ENCODE measurements around the gene RHOT2. TPM values are rescaled to one million over a fixed set of nuclear protein-coding genes. Genes with fewer than 3 reads are reported as not detected.
A peak's percentile ranks its signal among the peaks of the same experiment; 100 is the strongest.

The RHOT2 gene
- total RNA-seq, 1 experiment from 2014 or later: 184 TPM

DNA sequence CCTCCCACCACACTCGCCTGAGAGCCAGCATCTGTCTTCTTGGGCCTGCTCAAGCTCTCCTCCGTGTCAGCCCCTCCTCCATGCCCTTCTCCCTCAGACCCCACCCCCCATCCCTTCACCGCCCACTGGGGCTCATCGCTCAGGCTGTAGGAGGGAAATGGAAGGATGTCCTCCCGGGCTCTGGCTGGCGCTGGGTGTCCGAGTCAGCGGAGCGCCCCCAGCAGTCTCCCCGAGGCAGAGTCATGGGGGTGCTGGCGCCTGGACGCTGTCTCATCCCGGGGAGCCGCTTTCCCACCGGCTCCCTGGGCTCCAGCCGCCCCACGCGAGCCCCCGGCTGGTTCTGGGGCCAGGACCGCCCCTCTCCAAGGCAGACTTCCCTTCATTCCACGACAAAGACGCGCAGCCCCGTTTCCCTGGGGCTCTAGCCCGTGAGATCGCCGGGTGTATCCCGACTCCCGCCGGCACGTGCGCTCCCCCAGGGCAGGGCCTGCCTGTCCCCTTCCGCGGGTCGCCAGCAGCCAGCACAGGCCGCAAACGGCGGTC is 52.6 kb downstream of the RHOT2 start:
- POLR2A ChIA-PET (ENCODE audit: low non-redundant PET): no interaction called here
- intact Hi-C loops (cut with micrococcal nuclease; ENCODE audit: unreplicated experiment): no loop called here
- peak overlapping the region; percentile 83 for H3K27ac ChIP-seq (ENCODE audit: low read depth, low read length, poor library complexity, severe bottlenecking)
- H3K4me1 ChIP-seq (ENCODE audit: insufficient read depth, low read length, poor library complexity, severe bottlenecking): peaks cover 8% of the 10 kb centered on the region
- H3K27me3 ChIP-seq (replicated peaks; ENCODE audit: insufficient read depth, low read depth, low read length, poor library complexity): peaks cover 27% of the 10 kb centered on the region
- peak overlapping the region; percentile 69 for H3K4me3 ChIP-seq (ENCODE audit: low read depth, low read length, poor library complexity, severe bottlenecking)
- peak; percentile 38; the same call in 1 of the 2 replicates for TF ChIP-seq CTCF (conservative IDR thresholded peaks at IDR 0.05; ENCODE audit: low read depth, low read length)
- TF ChIP-seq EZH2 (IDR thresholded peaks at IDR 0.05; ENCODE audit: borderline replicate concordance, low read depth, low read length, poor library complexity, severe bottlenecking): no peak
- CTCF ChIA-PET: interaction anchor here (1.2 to 1.9 kb wide), 2 partner anchors 10 to 67 kb away, joined by 5 to 8 read pairs; partner anchors contain the start of gene RPUSD1
- peak; percentile 81 for DNase-seq (ENCODE audit: low spot score)
- H3K36me3 ChIP-seq (ENCODE audit: insufficient read depth, low read length, poor library complexity, severe bottlenecking): no peaks in the 10 kb centered on the region
- no peaks in the 10 kb centered on the region for H3K9me3 ChIP-seq (ENCODE audit: low read depth, low read length, poor library complexity, severe bottlenecking)
- BruUV-seq (replicated peaks): no TSS peak

DNA sequence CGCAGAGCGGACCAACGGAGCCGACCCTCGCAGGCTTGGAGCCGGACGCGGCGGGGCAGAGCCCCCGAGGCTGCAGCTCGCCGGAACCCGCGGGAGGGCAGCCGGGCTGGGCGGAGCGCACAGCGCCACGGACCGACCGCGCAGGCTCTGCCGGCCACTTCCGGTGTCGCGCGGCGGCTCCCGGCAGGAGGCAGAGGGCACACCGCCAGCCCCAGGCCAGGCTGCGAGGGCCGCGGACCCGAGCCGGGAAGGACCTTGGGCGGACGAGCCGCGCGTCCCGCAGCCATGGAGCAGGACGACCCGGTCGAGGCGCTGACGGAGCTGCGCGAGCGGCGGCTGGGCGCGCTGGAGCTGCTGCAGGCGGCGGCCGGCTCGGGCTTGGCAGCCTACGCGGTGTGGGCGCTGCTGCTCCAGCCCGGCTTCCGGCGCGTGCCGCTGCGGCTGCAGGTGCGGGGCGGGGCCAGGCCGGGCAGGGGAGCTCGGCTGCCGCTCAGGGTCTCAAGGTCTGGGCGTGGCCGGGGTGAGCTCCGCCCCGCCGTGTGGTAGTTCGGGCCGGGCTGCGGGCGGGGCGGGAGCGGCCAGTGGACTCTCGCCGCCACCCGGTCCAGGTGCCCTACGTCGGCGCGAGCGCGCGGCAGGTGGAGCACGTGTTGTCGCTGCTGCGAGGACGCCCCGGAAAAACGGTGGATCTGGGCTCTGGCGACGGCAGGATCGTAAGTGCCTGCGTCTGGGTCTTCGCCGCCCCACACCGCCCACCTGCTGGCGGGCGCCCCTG is 53.2 kb downstream of the RHOT2 start, which contains the start of gene ANTKMT:
Gene ANTKMT (plus strand): TSS at position 157 of the 775 bp plus-strand sequence. CDS start 129 bp downstream, at position 286.
- H3K9me3 ChIP-seq (ENCODE audit: low read depth, low read length, poor library complexity, severe bottlenecking): no peaks in the 10 kb centered on the region
- H3K27ac ChIP-seq (ENCODE audit: low read depth, low read length, poor library complexity, severe bottlenecking): peak within 1 kb of the TSS; percentile 83
- ChIA-PET CTCF (interaction anchor here (0.6 to 1.9 kb wide), 3 partner anchors 9 to 35 kb away, joined by 3 to 8 read pairs (median 4); no protein-coding TSS in a partner anchor), POLR2A (ENCODE audit: low non-redundant PET) (no interaction called here)
- TF ChIP-seq CTCF (conservative IDR thresholded peaks at IDR 0.05; ENCODE audit: low read depth, low read length) (no peak), EZH2 (IDR thresholded peaks at IDR 0.05; ENCODE audit: borderline replicate concordance, low read depth, low read length, poor library complexity, severe bottlenecking) (no peak)
- intact Hi-C loops (cut with micrococcal nuclease; ENCODE audit: unreplicated experiment): no loop called here
- DNase-seq (ENCODE audit: low spot score): peak; percentile 90
- H3K27me3 ChIP-seq (replicated peaks; ENCODE audit: insufficient read depth, low read depth, low read length, poor library complexity): peaks cover 20% of the 10 kb centered on the region
- H3K36me3 ChIP-seq (ENCODE audit: insufficient read depth, low read length, poor library complexity, severe bottlenecking): no peaks in the 10 kb centered on the region
- no TSS peak for BruUV-seq (replicated peaks)
- peak within 1 kb of the TSS; percentile 69 for H3K4me3 ChIP-seq (ENCODE audit: low read depth, low read length, poor library complexity, severe bottlenecking)
- peaks cover 8% of the 10 kb centered on the region for H3K4me1 ChIP-seq (ENCODE audit: insufficient read depth, low read length, poor library complexity, severe bottlenecking)

DNA sequence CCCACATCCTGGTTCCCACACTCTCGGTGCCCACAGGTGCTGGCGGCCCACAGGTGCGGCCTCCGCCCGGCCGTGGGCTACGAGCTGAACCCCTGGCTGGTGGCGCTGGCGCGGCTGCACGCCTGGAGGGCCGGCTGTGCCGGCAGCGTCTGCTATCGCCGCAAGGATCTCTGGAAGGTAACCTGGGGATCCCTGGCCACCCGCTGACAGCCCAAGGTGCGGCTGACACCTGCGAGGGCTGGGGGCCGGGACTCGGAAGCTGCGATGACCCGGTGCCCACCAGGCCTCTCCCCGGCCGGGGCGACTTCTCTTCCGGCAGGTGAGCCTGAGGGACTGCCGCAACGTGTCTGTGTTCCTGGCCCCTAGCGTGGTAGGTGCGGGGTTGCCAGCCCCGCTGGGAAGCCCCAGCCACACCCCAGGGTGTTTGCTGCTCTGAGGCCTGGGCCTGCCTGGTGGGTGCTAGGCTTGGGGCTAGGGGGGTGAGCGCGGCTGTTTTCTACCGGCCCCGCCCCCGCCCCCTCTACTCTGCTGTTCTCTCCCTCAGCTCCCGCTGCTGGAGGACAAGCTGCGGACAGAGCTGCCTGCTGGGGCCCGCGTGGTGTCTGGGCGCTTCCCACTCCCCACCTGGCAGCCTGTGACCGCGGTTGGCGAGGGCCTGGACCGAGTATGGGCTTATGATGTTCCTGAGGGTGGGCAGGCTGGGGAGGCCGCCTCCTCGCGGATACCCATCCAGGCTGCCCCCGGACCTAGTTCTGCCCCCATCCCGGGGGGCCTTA is 54.0 kb downstream of the RHOT2 start:
- intact Hi-C loops (cut with micrococcal nuclease; ENCODE audit: unreplicated experiment): no loop called here
- TF ChIP-seq CTCF (conservative IDR thresholded peaks at IDR 0.05; ENCODE audit: low read depth, low read length) (no peak), EZH2 (IDR thresholded peaks at IDR 0.05; ENCODE audit: borderline replicate concordance, low read depth, low read length, poor library complexity, severe bottlenecking) (no peak)
- Histone ChIP-seq H3K4me1 (ENCODE audit: insufficient read depth, low read length, poor library complexity, severe bottlenecking) (peaks cover 8% of the 10 kb centered on the region), H3K9me3 (ENCODE audit: low read depth, low read length, poor library complexity, severe bottlenecking) (no peaks in the 10 kb centered on the region), H3K27ac (ENCODE audit: low read depth, low read length, poor library complexity, severe bottlenecking) (no peak overlapping the region), H3K27me3 (replicated peaks; ENCODE audit: insufficient read depth, low read depth, low read length, poor library complexity) (peaks cover 12% of the 10 kb centered on the region), H3K36me3 (ENCODE audit: insufficient read depth, low read length, poor library complexity, severe bottlenecking) (no peaks in the 10 kb centered on the region), H3K4me3 (ENCODE audit: low read depth, low read length, poor library complexity, severe bottlenecking) (peak overlapping the region; percentile 69)
- ChIA-PET CTCF (interaction anchor here (0.6 kb wide), 1 partner anchor 35 kb away, joined by 3 read pairs; no protein-coding TSS in a partner anchor), POLR2A (ENCODE audit: low non-redundant PET) (no interaction called here)
- DNase-seq (ENCODE audit: low spot score): no peak
- BruUV-seq (replicated peaks): TSS peak; percentile 45
